IPS DF 4.7 (cell line): ENCODE data around the gene STXBP1.
"Not testable (repeated sequence)": the region's sequence is repeated elsewhere in the genome, so short reads cannot be mapped to it uniquely, and the experiment has no call there.

ENCODE experiments used
- DNase-seq: peaks from one replicate; pipeline ENCODE4 v3.0.0-alpha.2; 2013; ENCODE audit warnings: low spot score; ENCODE audit errors: extremely low read depth

Gene STXBP1

GRCh38 chr9:127613583-127613954 lies 1.5 kb downstream of the STXBP1 start:
- DNase-seq: no peak

GRCh38 chr9:127614961-127615360 lies 2.9 kb downstream of the STXBP1 start:
- DNase-seq: no peak

GRCh38 chr9:127621339-127621970 lies 9.4 kb downstream of the STXBP1 start:
- not testable (repeated sequence) for DNase-seq

GRCh38 chr9:127626752-127627493 lies 14.8 kb downstream of the STXBP1 start:
- DNase-seq: no peak

- DNase-seq: no peak
These were observed 15.4 kb downstream of the STXBP1 start for GRCh38 chr9:127627494-127627855.

GRCh38 chr9:127628758-127629467 lies 16.8 kb downstream of the STXBP1 start:
- DNase-seq: no peak

- DNase-seq: no peak
These were observed 17.5 kb downstream of the STXBP1 start for GRCh38 chr9:127629468-127630081.

- no peak for DNase-seq
These were observed 21.3 kb downstream of the STXBP1 start for GRCh38 chr9:127633216-127633862.

- no peak for DNase-seq
These were observed 21.9 kb downstream of the STXBP1 start for GRCh38 chr9:127634021-127634420.

GRCh38 chr9:127634698-127635097 lies 22.6 kb downstream of the STXBP1 start:
- no peak for DNase-seq

GRCh38 chr9:127635201-127635735 lies 23.2 kb downstream of the STXBP1 start:
- DNase-seq: no peak

GRCh38 chr9:127637322-127637847 lies 25.3 kb downstream of the STXBP1 start:
- DNase-seq: no peak

GRCh38 chr9:127640908-127641545 lies 28.9 kb downstream of the STXBP1 start:
- DNase-seq: no peak

GRCh38 chr9:127642082-127642740 lies 30.1 kb downstream of the STXBP1 start:
- DNase-seq: no peak

GRCh38 chr9:127644146-127644827 lies 32.2 kb downstream of the STXBP1 start:
- no peak for DNase-seq

- DNase-seq: no peak
These were observed 32.9 kb downstream of the STXBP1 start for GRCh38 chr9:127644943-127645342.

- no peak for DNase-seq
These were observed 35.4 kb downstream of the STXBP1 start for GRCh38 chr9:127647451-127647850.

GRCh38 chr9:127650518-127650917 lies 38.4 kb downstream of the STXBP1 start:
- DNase-seq: no peak
